ENCODE results near the gene ZNF862. TPM values are rescaled to one million over a fixed set of nuclear protein-coding genes. Genes with fewer than 3 reads are reported as not detected.

Gene ZNF862
- polyA plus RNA-seq, 1 of the 3 experiments (the other 2 are of a cell fraction) = 17.3 TPM

GRCh38 chr7:149869291-149869650 lies 31.1 kb downstream of the ZNF862 start:
- CTCF ChIA-PET = interaction anchor here (0.9 to 3.3 kb wide), 4 partner anchors 15 to 62 kb away, joined by 3 to 21 read pairs (median 4); no protein-coding TSS in a partner anchor
- Histone ChIP-seq H3K9me2 (no peaks in the 10 kb centered on the region), H3K9me3 (no peaks in the 10 kb centered on the region), H3F3A (replicated peaks; ENCODE audit: insufficient read depth) (peaks cover 12% of the 10 kb centered on the region), H3K27ac (ENCODE audit: low read depth in 2 of 2, low read length in 1 of 2) (no peak overlapping the region), H3K36me3 (replicated peaks in 1 of 2; ENCODE audit: control insufficient read depth in 1 of 2, insufficient read depth in 2 of 2, low read length in 1 of 2) (peaks cover 0 to 22% of the 10 kb centered on the region in 2 experiments), H3K79me2 (ENCODE audit: insufficient read depth) (no peaks in the 10 kb centered on the region), H3K9ac (no peak overlapping the region), H3K27me3 (ENCODE audit: insufficient read depth) (no peaks in the 10 kb centered on the region), H3K4me2 (no peak overlapping the region), H3K4me3 (ENCODE audit: low read depth in 2 of 2, low read length in 1 of 2) (no peak overlapping the region), H3K4me1 (ENCODE audit: control insufficient read depth in 1 of 2, insufficient read depth in 2 of 2, low read depth in 1 of 2, low read length in 1 of 2) (peaks cover 0 to 12% of the 10 kb centered on the region in 2 experiments; a peak in 2 of 4 replicates), H4K20me1 (ENCODE audit: insufficient read depth) (no peaks in the 10 kb centered on the region), H2AFZ (ENCODE audit: low read depth) (no peak overlapping the region)
- TF ChIP-seq, protein P1, sequence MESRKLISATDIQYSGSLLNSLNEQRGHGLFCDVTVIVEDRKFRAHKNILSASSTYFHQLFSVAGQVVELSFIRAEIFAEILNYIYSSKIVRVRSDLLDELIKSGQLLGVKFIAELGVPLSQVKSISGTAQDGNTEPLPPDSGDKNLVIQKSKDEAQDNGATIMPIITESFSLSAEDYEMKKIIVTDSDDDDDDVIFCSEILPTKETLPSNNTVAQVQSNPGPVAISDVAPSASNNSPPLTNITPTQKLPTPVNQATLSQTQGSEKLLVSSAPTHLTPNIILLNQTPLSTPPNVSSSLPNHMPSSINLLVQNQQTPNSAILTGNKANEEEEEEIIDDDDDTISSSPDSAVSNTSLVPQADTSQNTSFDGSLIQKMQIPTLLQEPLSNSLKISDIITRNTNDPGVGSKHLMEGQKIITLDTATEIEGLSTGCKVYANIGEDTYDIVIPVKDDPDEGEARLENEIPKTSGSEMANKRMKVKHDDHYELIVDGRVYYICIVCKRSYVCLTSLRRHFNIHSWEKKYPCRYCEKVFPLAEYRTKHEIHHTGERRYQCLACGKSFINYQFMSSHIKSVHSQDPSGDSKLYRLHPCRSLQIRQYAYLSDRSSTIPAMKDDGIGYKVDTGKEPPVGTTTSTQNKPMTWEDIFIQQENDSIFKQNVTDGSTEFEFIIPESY (IDR thresholded peaks at IDR 0.05; ENCODE audit: borderline replicate concordance, low read depth) = no peak
- TF ChIP-seq EZH2phosphoT487 (IDR thresholded peaks at IDR 0.05; ENCODE audit: borderline replicate concordance, low read depth) = no peak
- no peak for TF ChIP-seq FOXJ3 (CRISPR knock-in tag; IDR thresholded peaks at IDR 0.05)
- no peak for TF ChIP-seq MXI1 (IDR thresholded peaks at IDR 0.05; ENCODE audit: low read depth, low read length)
- TF ChIP-seq JUND (IDR thresholded peaks at IDR 0.05) = no peak
- TF ChIP-seq RCOR1 (IDR thresholded peaks at IDR 0.05; ENCODE audit: low read length) = no peak
- no peak for TF ChIP-seq CHD2 (IDR thresholded peaks at IDR 0.05; ENCODE audit: low read length, partially characterized antibody)
- TF ChIP-seq MEF2A (IDR thresholded peaks at IDR 0.05; ENCODE audit: borderline replicate concordance, low read depth) = no peak
- TF ChIP-seq TAF1 (IDR thresholded peaks at IDR 0.05; ENCODE audit: borderline replicate concordance, low read depth, low read length) = no peak
- no peak for TF ChIP-seq EP300 (IDR thresholded peaks at IDR 0.05; ENCODE audit: borderline replicate concordance in 1 of 2, low read depth in 1 of 2, low read length in 1 of 2)
- TF ChIP-seq GATA2 (CRISPR knock-in tag; IDR thresholded peaks at IDR 0.05) = no peak
- TF ChIP-seq, protein P2, sequence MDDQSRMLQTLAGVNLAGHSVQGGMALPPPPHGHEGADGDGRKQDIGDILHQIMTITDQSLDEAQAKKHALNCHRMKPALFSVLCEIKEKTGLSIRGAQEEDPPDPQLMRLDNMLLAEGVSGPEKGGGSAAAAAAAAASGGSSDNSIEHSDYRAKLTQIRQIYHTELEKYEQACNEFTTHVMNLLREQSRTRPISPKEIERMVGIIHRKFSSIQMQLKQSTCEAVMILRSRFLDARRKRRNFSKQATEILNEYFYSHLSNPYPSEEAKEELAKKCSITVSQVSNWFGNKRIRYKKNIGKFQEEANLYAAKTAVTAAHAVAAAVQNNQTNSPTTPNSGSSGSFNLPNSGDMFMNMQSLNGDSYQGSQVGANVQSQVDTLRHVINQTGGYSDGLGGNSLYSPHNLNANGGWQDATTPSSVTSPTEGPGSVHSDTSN (IDR thresholded peaks at IDR 0.05) = no peak
- TF ChIP-seq YY1 (IDR thresholded peaks at IDR 0.05; ENCODE audit: low read depth) = no peak
- no peak for TF ChIP-seq USF1 (IDR thresholded peaks at IDR 0.05; ENCODE audit: borderline replicate concordance, low read depth)
- no peak for TF ChIP-seq NRF1 (IDR thresholded peaks at IDR 0.05; ENCODE audit: low read depth, low read length)
- TF ChIP-seq TCF12 (IDR thresholded peaks at IDR 0.05) = no peak
- TF ChIP-seq RXRA (IDR thresholded peaks at IDR 0.05; ENCODE audit: borderline replicate concordance, low read depth) = no peak
- no peak for TF ChIP-seq TEAD4 (IDR thresholded peaks at IDR 0.05; ENCODE audit: borderline replicate concordance, insufficient read depth)
- TF ChIP-seq FOXM1 (IDR thresholded peaks at IDR 0.05; ENCODE audit: low read depth) = no peak
- no peak for TF ChIP-seq RFX5 (IDR thresholded peaks at IDR 0.05; ENCODE audit: low read length)
- DNase-seq = no peak
- WGBS (ENCODE audit: low lambda C conversion rate) = 100% methylated on average over 1 of the region's 5 CpGs
- POLR2A ChIA-PET = no interaction called here
